ENCODE results near the gene RAD52. TPM values are rescaled to one million over a fixed set of nuclear protein-coding genes. Genes with fewer than 3 reads are reported as not detected.

Gene RAD52
- total RNA-seq, 2 donors from 2014 or later = 16.7 to 30.5 TPM

DNA sequence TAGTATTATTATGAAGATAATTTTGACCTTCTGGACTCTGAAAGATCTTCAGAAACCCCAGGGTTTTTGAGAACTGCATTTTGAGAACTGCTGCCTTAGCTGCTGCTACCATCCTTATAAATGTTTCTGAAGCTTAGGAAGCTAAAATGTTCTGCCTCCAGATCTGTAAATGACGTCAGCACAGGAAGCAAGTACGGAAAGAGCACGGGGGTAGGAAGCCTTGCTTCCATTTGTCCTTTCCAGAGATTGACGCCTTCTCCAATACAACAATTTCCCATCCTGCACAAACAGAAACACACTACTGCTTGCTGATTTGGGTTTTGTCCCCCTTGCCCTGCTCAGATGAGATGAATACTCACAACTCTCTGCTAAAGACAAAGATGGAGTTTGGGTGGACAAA is 17.9 kb downstream of the RAD52 start:
- peaks cover 4 to 17% of the 10 kb centered on the region in 2 donors for H3K36me3 ChIP-seq
- TF ChIP-seq CTCF (IDR thresholded peaks at IDR 0.05) = no peak
- TF ChIP-seq POLR2AphosphoS5 (IDR thresholded peaks at IDR 0.05) = no peak
- TF ChIP-seq POLR2A (IDR thresholded peaks at IDR 0.05) = no peak
- DNase-seq (ENCODE audit: low spot score) = no peak
- H3K4me1 ChIP-seq (replicated peaks) = no peaks in the 10 kb centered on the region
- WGBS = 95% methylated on average over 4 of the region's 4 CpGs
- H3K9me3 ChIP-seq = no peaks in the 10 kb centered on the region
- no peaks in the 10 kb centered on the region for H3K27me3 ChIP-seq (replicated peaks; ENCODE audit: insufficient read depth)
- intact Hi-C loops (cut with DNase I) = no loop called here
- H3K27ac ChIP-seq = no peak overlapping the region
- H3K4me3 ChIP-seq = no peak overlapping the region

GRCh38 chr12:931060-931459 is 18.4 kb downstream of the RAD52 start:
- no peaks in the 10 kb centered on the region for H3K4me1 ChIP-seq (replicated peaks)
- H3K36me3 ChIP-seq = peaks cover 4 to 17% of the 10 kb centered on the region in 2 donors
- WGBS = 86% methylated on average over 5 of the region's 5 CpGs
- no peak for TF ChIP-seq CTCF (IDR thresholded peaks at IDR 0.05)
- no peaks in the 10 kb centered on the region for H3K9me3 ChIP-seq
- no peak for DNase-seq (ENCODE audit: low spot score)
- intact Hi-C loops (cut with DNase I) = no loop called here
- no peak overlapping the region for H3K4me3 ChIP-seq
- H3K27me3 ChIP-seq (replicated peaks; ENCODE audit: insufficient read depth) = no peaks in the 10 kb centered on the region
- no peak overlapping the region for H3K27ac ChIP-seq

GRCh38 chr12:926641-927040 is 22.9 kb downstream of the RAD52 start:
- no peaks in the 10 kb centered on the region for H3K9me3 ChIP-seq
- H3K4me3 ChIP-seq = no peak overlapping the region
- no peaks in the 10 kb centered on the region for H3K27me3 ChIP-seq (replicated peaks; ENCODE audit: insufficient read depth)
- no peak for DNase-seq (ENCODE audit: low spot score)
- intact Hi-C loops (cut with DNase I) = no loop called here
- no peak overlapping the region for H3K27ac ChIP-seq
- no peak for TF ChIP-seq CTCF (IDR thresholded peaks at IDR 0.05)
- TF ChIP-seq POLR2A (IDR thresholded peaks at IDR 0.05) = no peak
- H3K36me3 ChIP-seq = peaks cover 4 to 25% of the 10 kb centered on the region in 2 donors
- no peaks in the 10 kb centered on the region for H3K4me1 ChIP-seq (replicated peaks)
- 96% methylated on average over 11 of the region's 12 CpGs for WGBS

DNA sequence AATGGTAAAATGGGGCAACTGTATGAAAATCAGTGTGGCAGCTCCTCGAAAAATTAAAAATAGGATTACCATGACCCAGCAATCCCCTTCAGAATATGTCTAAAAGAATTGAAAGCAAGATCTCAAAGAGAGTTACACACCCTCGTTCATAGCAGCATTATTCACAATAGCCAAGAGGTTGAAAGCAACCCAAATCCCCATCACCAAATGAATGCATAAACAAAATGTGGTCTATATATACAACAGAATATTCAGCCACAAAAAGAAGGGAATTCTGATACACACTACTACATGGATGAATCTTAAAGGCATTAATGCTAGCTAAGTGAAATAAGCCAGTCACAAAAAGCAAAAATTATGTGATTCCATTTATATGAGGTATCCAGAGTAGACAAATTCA is 27.2 kb downstream of the RAD52 start:
- intact Hi-C loops (cut with DNase I) = no loop called here
- Histone ChIP-seq H3K36me3 (peaks cover 0 to 8% of the 10 kb centered on the region in 2 donors), H3K9me3 (no peaks in the 10 kb centered on the region)

More for the DNA sequence above, 27.2 kb downstream of the RAD52 start:
- Histone ChIP-seq H3K4me3 (no peak overlapping the region), H3K27me3 (replicated peaks; ENCODE audit: insufficient read depth) (no peaks in the 10 kb centered on the region), H3K27ac (no peak overlapping the region), H3K4me1 (replicated peaks) (no peaks in the 10 kb centered on the region)
- 80% methylated on average over 2 of the region's 2 CpGs for WGBS
- TF ChIP-seq POLR2A (IDR thresholded peaks at IDR 0.05) = no peak
- no peak for TF ChIP-seq CTCF (IDR thresholded peaks at IDR 0.05)
- no peak for DNase-seq (ENCODE audit: low spot score)

Measured in prostate gland (tissue), 2 donors.